Mammary epithelial cell (primary cell): ENCODE results near the gene TBC1D22A.

Source experiments
- CTCF ChIP-seq, 2 donors: IDR thresholded peaks in 1 of 2; conservative IDR thresholded peaks in 1 of 2; 2 replicates each; pipeline ENCODE4 v1.5.1; 2011 to 2012; ENCODE audit warnings: inconsistent platforms in 2 of 2, low read length in 2 of 2, mild to moderate bottlenecking in 2 of 2, control low read depth in 1 of 2, low read depth in 1 of 2; ENCODE audit not compliant: insufficient read depth in 1 of 2; ENCODE audit errors: extremely low read depth in 1 of 2
- EZH2 ChIP-seq: IDR thresholded peaks from 2 replicates; pipeline ENCODE4 v1.6.1; 2012; ENCODE audit warnings: low read length, inconsistent platforms, borderline replicate concordance

GRCh38 chr22:47199979-47200272, 437.5 kb downstream of the TBC1D22A start:
- TF ChIP-seq CTCF (conservative IDR thresholded peaks at IDR 0.05 in 1 of 2, IDR thresholded peaks at IDR 0.05 in 1 of 2; ENCODE audit: extremely low read depth in 1 of 2, insufficient read depth in 1 of 2, low read depth in 1 of 2, low read length in 2 of 2) (no peak), EZH2 (no peak)
